ENCODE data around the gene CACNB4.

CACNB4 gene

GRCh38 chr2:152098496-152099366, at the start of gene CACNB4:
Gene CACNB4, minus strand, starts transcription at chr2:152099044.
- TF ChIP-seq FOXA1 (IDR thresholded peaks at IDR 0.05) (no peak), FOXM1 (IDR thresholded peaks at IDR 0.05; ENCODE audit: borderline replicate concordance) (peak; percentile 41; the same call in 1 of the 2 replicates), PKNOX1 (IDR thresholded peaks at IDR 0.05) (no peak), CTBP1 (IDR thresholded peaks at IDR 0.05; ENCODE audit: borderline replicate concordance) (0 out of 2 replicates have a peak, but pooled peaks have one; percentile 2), ARNT (IDR thresholded peaks at IDR 0.05) (no peak), L3MBTL2 (conservative IDR thresholded peaks at IDR 0.05) (peak; percentile 93), SUZ12 (IDR thresholded peaks at IDR 0.05) (no peak), BHLHE40 (IDR thresholded peaks at IDR 0.05; ENCODE audit: borderline replicate concordance) (no peak), NFRKB (IDR thresholded peaks at IDR 0.05) (no peak), TARDBP (IDR thresholded peaks at IDR 0.05) (no peak), ELF4 (IDR thresholded peaks at IDR 0.05) (no peak), SP1 (IDR thresholded peaks at IDR 0.05) (no peak)

GRCh38 chr2:152134488-152135280, 35.8 kb upstream of the CACNB4 start:
- POLR2A ChIA-PET = no interaction called here
- DNase-seq (ENCODE audit: extremely low spot score) = no peak
- CTCF ChIA-PET = no interaction called here

More at GRCh38 chr2:152098496-152099366, at the start of gene CACNB4:
- ChIA-PET CTCF (interaction anchor here (0.7 kb wide), 1 partner anchor 334 kb away, joined by 3 read pairs; no protein-coding TSS in a partner anchor), POLR2A (interaction anchor here (0.8 to 1.3 kb wide), 3 partner anchors 9 to 77 kb away, joined by 3 to 4 read pairs (median 3); partner anchors contain the start of gene STAM2)
- DNase-seq (ENCODE audit: extremely low spot score) = peak; percentile 57

GRCh38 chr2:152132306-152132705, 33.5 kb upstream of the CACNB4 start:
- ChIA-PET POLR2A (no interaction called here), CTCF (no interaction called here)
- TF ChIP-seq FOXK2 (IDR thresholded peaks at IDR 0.05) (no peak), HDGF (IDR thresholded peaks at IDR 0.05; ENCODE audit: borderline replicate concordance) (no peak), SP1 (IDR thresholded peaks at IDR 0.05) (no peak), SUZ12 (IDR thresholded peaks at IDR 0.05) (no peak), TARDBP (IDR thresholded peaks at IDR 0.05) (no peak), ARNT (IDR thresholded peaks at IDR 0.05) (no peak), NFRKB (IDR thresholded peaks at IDR 0.05) (no peak)
- DNase-seq (ENCODE audit: extremely low spot score) = no peak

More at GRCh38 chr2:152134488-152135280, 35.8 kb upstream of the CACNB4 start:
- TF ChIP-seq CTBP1 (IDR thresholded peaks at IDR 0.05; ENCODE audit: borderline replicate concordance) (no peak), BHLHE40 (IDR thresholded peaks at IDR 0.05; ENCODE audit: borderline replicate concordance) (no peak), ELF4 (IDR thresholded peaks at IDR 0.05) (no peak), FOXM1 (IDR thresholded peaks at IDR 0.05; ENCODE audit: borderline replicate concordance) (no peak), TARDBP (IDR thresholded peaks at IDR 0.05) (no peak), ARNT (IDR thresholded peaks at IDR 0.05) (no peak), FOXA1 (IDR thresholded peaks at IDR 0.05) (no peak), LEF1 (IDR thresholded peaks at IDR 0.05; ENCODE audit: borderline replicate concordance) (no peak), NFRKB (IDR thresholded peaks at IDR 0.05) (no peak)

- CTCF ChIA-PET = interaction anchor here (1.2 kb wide), 1 partner anchor 58 kb away, joined by 4 read pairs; no protein-coding TSS in a partner anchor
- DNase-seq (ENCODE audit: extremely low spot score) = no peak
- POLR2A ChIA-PET = interaction anchor here (1.2 kb wide), 1 partner anchor 13 kb away, joined by 4 read pairs; no protein-coding TSS in a partner anchor
- TF ChIP-seq SP1 (IDR thresholded peaks at IDR 0.05) (no peak), FOXA1 (IDR thresholded peaks at IDR 0.05) (no peak)
These were observed 28.8 kb upstream of the CACNB4 start for GRCh38 chr2:152127628-152128027.

- ChIA-PET POLR2A (interaction anchor here (1.2 kb wide), 1 partner anchor 12 kb away, joined by 4 read pairs; no protein-coding TSS in a partner anchor), CTCF (interaction anchor here (1.2 kb wide), 1 partner anchor 57 kb away, joined by 4 read pairs; no protein-coding TSS in a partner anchor)
- TF ChIP-seq ARNT (IDR thresholded peaks at IDR 0.05) (no peak), SUZ12 (IDR thresholded peaks at IDR 0.05) (no peak), FOXK2 (IDR thresholded peaks at IDR 0.05) (no peak), CTBP1 (IDR thresholded peaks at IDR 0.05; ENCODE audit: borderline replicate concordance) (no peak), NFRKB (IDR thresholded peaks at IDR 0.05) (no peak), FOXM1 (IDR thresholded peaks at IDR 0.05; ENCODE audit: borderline replicate concordance) (no peak), LEF1 (IDR thresholded peaks at IDR 0.05; ENCODE audit: borderline replicate concordance) (no peak), SP1 (IDR thresholded peaks at IDR 0.05) (no peak), HDGF (IDR thresholded peaks at IDR 0.05; ENCODE audit: borderline replicate concordance) (no peak), FOXA1 (IDR thresholded peaks at IDR 0.05) (no peak), ZNF384 (IDR thresholded peaks at IDR 0.05) (no peak)
- DNase-seq (ENCODE audit: extremely low spot score) = no peak
These were observed 27.8 kb upstream of the CACNB4 start for GRCh38 chr2:152126664-152127063.

GRCh38 chr2:152122161-152122560, 23.3 kb upstream of the CACNB4 start:
- POLR2A ChIA-PET = no interaction called here
- TF ChIP-seq ELF4 (IDR thresholded peaks at IDR 0.05) (no peak), PKNOX1 (IDR thresholded peaks at IDR 0.05) (no peak), LEF1 (IDR thresholded peaks at IDR 0.05; ENCODE audit: borderline replicate concordance) (no peak), SUZ12 (IDR thresholded peaks at IDR 0.05) (no peak), ZNF384 (IDR thresholded peaks at IDR 0.05) (no peak), FOXK2 (IDR thresholded peaks at IDR 0.05) (no peak), HDGF (IDR thresholded peaks at IDR 0.05; ENCODE audit: borderline replicate concordance) (no peak), FOXA1 (IDR thresholded peaks at IDR 0.05) (no peak), CTBP1 (IDR thresholded peaks at IDR 0.05; ENCODE audit: borderline replicate concordance) (no peak), TARDBP (IDR thresholded peaks at IDR 0.05) (no peak), SP1 (IDR thresholded peaks at IDR 0.05) (no peak), ARNT (IDR thresholded peaks at IDR 0.05) (no peak), BHLHE40 (IDR thresholded peaks at IDR 0.05; ENCODE audit: borderline replicate concordance) (no peak), FOXM1 (IDR thresholded peaks at IDR 0.05; ENCODE audit: borderline replicate concordance) (no peak), L3MBTL2 (conservative IDR thresholded peaks at IDR 0.05) (no peak), NFRKB (IDR thresholded peaks at IDR 0.05) (no peak)
- CTCF ChIA-PET = no interaction called here
- no peak for DNase-seq (ENCODE audit: extremely low spot score)

All from HEK293T (cell line).